Epithelial cell of umbilical artery (primary cell): ENCODE results near the gene SOCS1. TPM values are rescaled to one million over a fixed set of nuclear protein-coding genes. Genes with fewer than 3 reads are reported as not detected.

Experiments
- total RNA-seq: library from RNA; depleted of rRNA; stranded (reverse); fragments of >200 nt; gene quantifications from 2 replicates; pipeline ENCODE4 v1.2.3, GENCODE V29; 2014

SOCS1 gene, protein sequence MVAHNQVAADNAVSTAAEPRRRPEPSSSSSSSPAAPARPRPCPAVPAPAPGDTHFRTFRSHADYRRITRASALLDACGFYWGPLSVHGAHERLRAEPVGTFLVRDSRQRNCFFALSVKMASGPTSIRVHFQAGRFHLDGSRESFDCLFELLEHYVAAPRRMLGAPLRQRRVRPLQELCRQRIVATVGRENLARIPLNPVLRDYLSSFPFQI
- total RNA-seq: 1.3 and 2.1 TPM in 2 replicates

GRCh38 chr16:11255737-11256660, at the start of gene SOCS1:
Gene SOCS1 (minus strand): TSS chr16:11256204. CDS start chr16:11255478, 726 bp downstream.

DNA sequence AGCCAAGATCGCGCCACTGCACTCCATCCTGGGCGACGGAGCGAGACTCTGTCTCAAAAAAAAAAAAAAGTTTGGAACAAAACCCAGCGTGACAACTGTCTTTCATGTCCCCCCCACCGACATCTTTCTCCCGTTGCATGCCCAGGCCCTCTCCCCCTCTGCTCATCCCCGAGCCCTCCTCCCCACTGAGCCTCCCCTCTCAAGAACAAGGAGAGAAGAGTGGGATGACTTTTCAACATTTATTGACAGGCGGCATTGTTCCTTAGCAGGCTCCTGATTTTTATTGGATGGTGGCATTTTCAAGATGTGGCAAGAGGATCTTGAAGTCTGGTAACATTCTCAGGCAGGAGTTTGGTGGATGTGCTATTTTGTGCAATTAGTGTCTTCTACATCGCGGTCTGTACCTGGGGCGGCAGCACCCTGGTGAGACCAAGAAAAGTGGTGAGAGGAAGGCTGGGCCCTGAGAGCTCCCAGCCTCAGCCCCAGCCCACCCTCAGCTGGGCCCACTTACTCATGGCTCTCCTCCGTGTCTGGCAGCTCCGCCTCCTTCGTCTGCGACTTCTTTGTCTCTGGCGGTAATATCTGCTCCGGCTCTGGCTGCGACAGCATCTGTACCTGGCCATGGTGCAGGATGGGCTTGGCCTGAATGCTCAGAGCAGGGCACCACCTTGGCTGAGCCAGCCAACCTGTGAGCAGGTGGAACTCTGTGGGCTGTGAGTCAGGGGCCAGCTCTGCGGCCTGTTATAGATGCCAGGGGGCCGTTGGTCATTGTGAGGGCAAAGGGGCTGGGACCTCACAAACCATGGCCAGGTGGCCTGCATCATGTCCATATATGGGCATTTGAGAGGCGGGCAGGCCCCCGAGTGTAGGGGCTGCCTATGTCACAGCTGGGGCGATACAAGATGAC, 24.9 kb upstream of the SOCS1 start, which contains the start of gene PRM1:
Gene PRM1 (minus strand): TSS at position 715 of the 907 bp plus-strand sequence. CDS start 92 bp downstream, at position 623.

GRCh38 chr16:11276143-11276895, 20.3 kb upstream of the SOCS1 start, which contains the start of gene PRM2:
Gene PRM2 (minus strand): TSS chr16:11276480. CDS start chr16:11276370, 110 bp downstream.

GRCh38 chr16:11272921-11273720, 17.1 kb upstream of the SOCS1 start, which contains the start of gene PRM3:
Gene PRM3 (minus strand): TSS chr16:11273629. CDS start chr16:11273595, 34 bp downstream.

DNA sequence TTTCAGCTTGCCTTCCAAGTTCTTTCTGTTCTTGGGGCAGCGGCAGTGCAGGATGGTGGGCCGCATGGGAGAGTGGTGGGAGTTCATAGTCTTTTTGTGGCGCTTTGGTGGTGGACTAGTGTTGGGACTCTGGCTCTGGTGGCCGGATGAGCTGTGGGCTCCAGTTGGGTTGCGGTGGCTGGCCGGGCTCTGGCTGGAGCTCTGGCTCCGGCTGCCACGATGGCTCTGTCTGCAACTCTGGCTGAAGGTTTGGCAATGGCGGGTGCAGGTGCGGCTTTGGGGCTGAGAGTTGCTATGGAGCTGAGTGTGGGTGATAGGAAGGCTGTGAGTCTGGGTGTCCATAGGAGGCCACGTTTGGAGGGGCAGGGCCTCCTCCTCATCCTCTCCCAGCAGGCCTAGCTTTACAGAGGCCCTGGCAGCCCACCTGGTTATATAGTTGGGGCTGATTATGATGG, 12.9 kb upstream of the SOCS1 start, which contains the start of gene TNP2:
Gene TNP2 (minus strand): TSS at position 405 of the 455 bp plus-strand sequence. CDS start 63 bp downstream, at position 342.

Other genes starting within 250 kb of the SOCS1 start
- gene TNP2, start 13.1 kb upstream of the SOCS1 start, total RNA-seq: not detected in 2 replicates
- gene PRM3, start 17.4 kb upstream of the SOCS1 start, total RNA-seq: not detected in 2 replicates
- gene PRM2, start 20.3 kb upstream of the SOCS1 start, total RNA-seq: not detected in 2 replicates
- gene PRM1, start 25.1 kb upstream of the SOCS1 start, total RNA-seq: not detected in 2 replicates
- gene RMI2, start 89.3 kb upstream of the SOCS1 start, total RNA-seq: 10.1 and 12.3 TPM in 2 replicates